Breast epithelium (tissue), 4 donors: ENCODE data around the gene ZNF175. TPM values are rescaled to one million over a fixed set of nuclear protein-coding genes. Genes with fewer than 3 reads are reported as not detected.

Experiments
- DNase-seq, 2 donors: peaks; one replicate each; pipeline ENCODE4 v3.0.0-alpha.2; 2019; ENCODE audit warnings: low spot score in 2 of 2
- H3K27ac ChIP-seq, 2 donors: fragments of 200-600 bp; sonication (generic) in 1 of 2; one replicate each; pipeline ENCODE4 v1.5.1; 2016 to 2019; ENCODE audit warnings: mild to moderate bottlenecking in 1 of 2
- H3K27me3 ChIP-seq, 2 donors: fragments of 200-600 bp; sonication (generic) in 1 of 2; one replicate each; pipeline versions ENCODE4 v1.5.1 to v1.6.0; 2017 to 2019; ENCODE audit warnings: control low read depth in 1 of 2, mild to moderate bottlenecking in 1 of 2
- H3K36me3 ChIP-seq: fragments of 200-600 bp; one replicate; pipeline ENCODE4 v1.5.1; 2019
- H3K4me1 ChIP-seq, 2 donors: fragments of 200-600 bp; sonication (generic); one replicate each; pipeline ENCODE4 v1.5.1; 2016 to 2019; ENCODE audit warnings: control low read depth in 1 of 2
- H3K4me3 ChIP-seq, 3 donors: fragments of 200-600 bp; sonication (generic); 1 replicate in 2 of 3; 2 replicates in 1 of 3; pipeline ENCODE4 v1.5.1; 2016 to 2019; ENCODE audit warnings: mild to moderate bottlenecking in 3 of 3, moderate library complexity in 2 of 3
- H3K9me3 ChIP-seq, 2 donors: fragments of 200-600 bp; sonication (generic) in 1 of 2; one replicate each; pipeline ENCODE4 v1.5.1; 2016 to 2019; ENCODE audit warnings: control low read depth in 1 of 2
- POLR2A ChIP-seq: fragments of 450-650 bp; IDR thresholded peaks from one replicate; pipeline ENCODE4 v1.6.1; 2016; ENCODE audit warnings: antibody characterized with exemption, mild to moderate bottlenecking, moderate library complexity
- POLR2AphosphoS5 ChIP-seq, 3 donors: sonication (generic); formaldehyde crosslinking; IDR thresholded peaks; one replicate each; pipeline ENCODE4 v1.6.1; 2017; ENCODE audit warnings: antibody characterized with exemption in 3 of 3
- intact Hi-C: fragments of 100-400 bp; cut with DNase I; formaldehyde crosslinking; loops from one replicate; pipeline ENCODE4 v1.15.1; 2023; ENCODE audit warnings: low total_unique reads
- total RNA-seq, 3 donors: library from RNA; depleted of rRNA; stranded (reverse); fragments of >200 nt; gene quantifications; one replicate each; pipeline ENCODE4 v1.1.0, GENCODE V29; 2016
- TF ChIP-seq, protein P1 (sequence below), 3 donors: fragments of 450-650 bp; IDR thresholded peaks; one replicate each; pipeline ENCODE4 v1.5.1; 2016 to 2017; ENCODE audit warnings: antibody characterized with exemption in 3 of 3, mild to moderate bottlenecking in 3 of 3, moderate library complexity in 3 of 3

The ZNF175 gene
- total RNA-seq, 3 donors from 2014 or later = 4.3 to 12.1 (median 8.9) TPM

DNA sequence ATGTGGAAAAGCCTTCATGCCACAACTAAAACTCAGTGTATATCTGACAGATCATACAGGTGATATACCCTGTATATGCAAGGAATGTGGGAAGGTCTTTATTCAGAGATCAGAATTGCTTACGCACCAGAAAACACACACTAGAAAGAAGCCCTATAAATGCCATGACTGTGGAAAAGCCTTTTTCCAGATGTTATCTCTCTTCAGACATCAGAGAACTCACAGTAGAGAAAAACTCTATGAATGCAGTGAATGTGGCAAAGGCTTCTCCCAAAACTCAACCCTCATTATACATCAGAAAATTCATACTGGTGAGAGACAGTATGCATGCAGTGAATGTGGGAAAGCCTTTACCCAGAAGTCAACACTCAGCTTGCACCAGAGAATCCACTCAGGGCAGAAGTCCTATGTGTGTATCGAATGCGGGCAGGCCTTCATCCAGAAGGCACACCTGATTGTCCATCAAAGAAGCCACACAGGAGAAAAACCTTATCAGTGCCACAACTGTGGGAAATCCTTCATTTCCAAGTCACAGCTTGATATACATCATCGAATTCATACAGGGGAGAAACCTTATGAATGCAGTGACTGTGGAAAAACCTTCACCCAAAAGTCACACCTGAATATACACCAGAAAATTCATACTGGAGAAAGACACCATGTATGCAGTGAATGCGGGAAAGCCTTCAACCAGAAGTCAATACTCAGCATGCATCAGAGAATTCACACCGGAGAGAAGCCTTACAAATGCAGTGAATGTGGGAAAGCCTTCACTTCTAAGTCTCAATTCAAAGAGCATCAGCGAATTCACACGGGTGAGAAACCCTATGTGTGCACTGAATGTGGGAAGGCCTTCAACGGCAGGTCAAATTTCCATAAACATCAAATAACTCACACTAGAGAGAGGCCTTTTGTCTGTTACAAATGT lies 16.4 kb downstream of the ZNF175 start:
- H3K27ac ChIP-seq = no peak overlapping the region
- H3K27me3 ChIP-seq = no peaks in the 10 kb centered on the region
- H3K9me3 ChIP-seq = peaks cover 12 to 16% of the 10 kb centered on the region in 2 donors
- intact Hi-C loops = no loop called here
- TF ChIP-seq POLR2AphosphoS5 (IDR thresholded peaks at IDR 0.05) = no peak
- TF ChIP-seq, protein P1, sequence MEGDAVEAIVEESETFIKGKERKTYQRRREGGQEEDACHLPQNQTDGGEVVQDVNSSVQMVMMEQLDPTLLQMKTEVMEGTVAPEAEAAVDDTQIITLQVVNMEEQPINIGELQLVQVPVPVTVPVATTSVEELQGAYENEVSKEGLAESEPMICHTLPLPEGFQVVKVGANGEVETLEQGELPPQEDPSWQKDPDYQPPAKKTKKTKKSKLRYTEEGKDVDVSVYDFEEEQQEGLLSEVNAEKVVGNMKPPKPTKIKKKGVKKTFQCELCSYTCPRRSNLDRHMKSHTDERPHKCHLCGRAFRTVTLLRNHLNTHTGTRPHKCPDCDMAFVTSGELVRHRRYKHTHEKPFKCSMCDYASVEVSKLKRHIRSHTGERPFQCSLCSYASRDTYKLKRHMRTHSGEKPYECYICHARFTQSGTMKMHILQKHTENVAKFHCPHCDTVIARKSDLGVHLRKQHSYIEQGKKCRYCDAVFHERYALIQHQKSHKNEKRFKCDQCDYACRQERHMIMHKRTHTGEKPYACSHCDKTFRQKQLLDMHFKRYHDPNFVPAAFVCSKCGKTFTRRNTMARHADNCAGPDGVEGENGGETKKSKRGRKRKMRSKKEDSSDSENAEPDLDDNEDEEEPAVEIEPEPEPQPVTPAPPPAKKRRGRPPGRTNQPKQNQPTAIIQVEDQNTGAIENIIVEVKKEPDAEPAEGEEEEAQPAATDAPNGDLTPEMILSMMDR (IDR thresholded peaks at IDR 0.05) = no peak
- no peak for TF ChIP-seq POLR2A
- no peak overlapping the region for H3K4me3 ChIP-seq
- no peaks in the 10 kb centered on the region for H3K4me1 ChIP-seq
- H3K36me3 ChIP-seq = no peaks in the 10 kb centered on the region
- DNase-seq = no peak

GRCh38 chr19:51589511-51589910 lies 18.4 kb downstream of the ZNF175 start:
- H3K27me3 ChIP-seq = no peaks in the 10 kb centered on the region
- H3K4me1 ChIP-seq = peaks cover 0 to 6% of the 10 kb centered on the region in 2 donors
- no peak for TF ChIP-seq POLR2A
- no peak for TF ChIP-seq POLR2AphosphoS5 (IDR thresholded peaks at IDR 0.05)
- TF ChIP-seq, protein P1 (IDR thresholded peaks at IDR 0.05) = no peak
- H3K9me3 ChIP-seq = peaks cover 12 to 16% of the 10 kb centered on the region in 2 donors
- intact Hi-C loops = no loop called here
- no peak overlapping the region for H3K4me3 ChIP-seq
- DNase-seq = no peak
- H3K36me3 ChIP-seq = no peaks in the 10 kb centered on the region
- H3K27ac ChIP-seq = no peak overlapping the region

- peaks cover 0 to 10% of the 10 kb centered on the region in 2 donors for H3K4me1 ChIP-seq
- no peak for DNase-seq
- H3K9me3 ChIP-seq = peaks cover 12 to 16% of the 10 kb centered on the region in 2 donors
- no peak overlapping the region for H3K27ac ChIP-seq
- TF ChIP-seq POLR2AphosphoS5 (IDR thresholded peaks at IDR 0.05) (no peak), POLR2A (no peak)
- TF ChIP-seq, protein P1 (IDR thresholded peaks at IDR 0.05) = no peak
- no peak overlapping the region for H3K4me3 ChIP-seq
- H3K27me3 ChIP-seq = no peaks in the 10 kb centered on the region
- H3K36me3 ChIP-seq = no peaks in the 10 kb centered on the region
- intact Hi-C loops = no loop called here
Observed at GRCh38 chr19:51590441-51590840, 19.4 kb downstream of the ZNF175 start.

- intact Hi-C loops = no loop called here
- no peak overlapping the region for H3K4me3 ChIP-seq
- peaks cover 0 to 10% of the 10 kb centered on the region in 2 donors for H3K4me1 ChIP-seq
- H3K36me3 ChIP-seq = no peaks in the 10 kb centered on the region
- H3K9me3 ChIP-seq = peaks cover 5 to 8% of the 10 kb centered on the region in 2 donors
- H3K27ac ChIP-seq = no peak overlapping the region
- no peak for DNase-seq
- TF ChIP-seq POLR2A (no peak), POLR2AphosphoS5 (IDR thresholded peaks at IDR 0.05) (no peak)
- TF ChIP-seq, protein P1 (IDR thresholded peaks at IDR 0.05) = no peak
- H3K27me3 ChIP-seq = no peaks in the 10 kb centered on the region
Observed at GRCh38 chr19:51592521-51592920, 21.4 kb downstream of the ZNF175 start.

DNA sequence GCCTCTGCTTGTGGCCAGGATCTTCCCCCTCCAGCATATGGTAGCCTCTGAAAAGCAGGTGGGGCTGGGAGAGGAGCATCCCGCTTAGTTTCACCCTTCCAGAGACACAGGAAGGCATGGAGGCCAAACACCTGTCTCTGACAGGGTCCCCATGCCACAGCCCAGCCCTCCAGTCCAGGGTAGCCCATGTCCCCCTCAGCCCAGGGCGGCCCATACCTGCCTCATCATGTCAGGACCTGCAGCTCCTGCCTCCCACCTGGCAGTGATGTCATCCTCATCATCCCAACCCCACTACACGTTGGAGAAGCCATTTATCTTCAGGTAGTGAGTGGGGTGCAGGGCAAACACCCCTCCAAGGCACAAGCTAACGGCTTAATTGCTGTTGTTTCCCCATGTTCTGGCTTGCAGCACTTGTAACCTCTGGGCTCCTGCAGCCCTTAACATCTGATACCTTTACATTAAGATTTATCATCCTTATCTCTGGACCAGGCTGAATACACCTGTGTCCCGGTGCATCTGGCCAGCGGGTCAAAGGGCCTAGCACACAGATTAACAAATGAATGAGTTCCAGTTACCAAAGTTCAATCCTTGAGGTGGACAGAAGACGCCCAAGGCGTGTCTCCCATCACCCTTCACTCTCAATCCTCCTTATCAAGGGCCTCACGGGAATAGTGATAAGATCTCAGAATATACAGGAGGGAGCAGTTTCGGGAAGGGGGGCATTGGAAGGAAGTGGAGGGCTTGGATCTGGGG lies 22.2 kb downstream of the ZNF175 start:
- H3K4me3 ChIP-seq = peak overlapping the region; percentile 47 to 70 (median 69)
- intact Hi-C loops = no loop called here
- no peak overlapping the region for H3K27ac ChIP-seq
- no peaks in the 10 kb centered on the region for H3K27me3 ChIP-seq
- TF ChIP-seq POLR2A (no peak), POLR2AphosphoS5 (IDR thresholded peaks at IDR 0.05) (no peak)
- TF ChIP-seq, protein P1 (IDR thresholded peaks at IDR 0.05) = no peak
- peaks cover 0 to under 1% of the 10 kb centered on the region in 2 donors for H3K9me3 ChIP-seq
- H3K4me1 ChIP-seq = peaks cover 0 to 10% of the 10 kb centered on the region in 2 donors
- DNase-seq = no peak
- H3K36me3 ChIP-seq = no peaks in the 10 kb centered on the region
